T-helper 2 cell treated with Interferon-gamma antibody and Interleukin-4, amounts not matched to agents 5 μg/mL and 100 μg/mL, for 36 hours (primary cell): ENCODE results near the gene SYCP2.

Experiments
- DNase-seq: peaks from one replicate; pipeline ENCODE4 v3.0.0; 2021; ENCODE audit warnings: low spot score
- H3K27ac Mint-ChIP-seq: one replicate; pipeline ENCODE4 v1.8.0; 2021; ENCODE audit warnings: mild to moderate bottlenecking, mixed read lengths
- H3K27me3 Mint-ChIP-seq: one replicate; pipeline ENCODE4 v1.8.0; 2021; ENCODE audit warnings: low read depth, mixed read lengths
- H3K36me3 Mint-ChIP-seq: one replicate; pipeline ENCODE4 v1.8.0; 2021; ENCODE audit warnings: low read depth, mixed read lengths
- H3K4me1 Mint-ChIP-seq: one replicate; pipeline ENCODE4 v1.8.0; 2021; ENCODE audit warnings: low read depth, mixed read lengths
- H3K4me3 Mint-ChIP-seq: one replicate; pipeline ENCODE4 v1.8.0; 2022; ENCODE audit warnings: mild to moderate bottlenecking, moderate library complexity, mixed read lengths
- H3K9me3 Mint-ChIP-seq: one replicate; pipeline ENCODE4 v1.8.0; 2021; ENCODE audit warnings: mixed read lengths

SYCP2 gene

DNA sequence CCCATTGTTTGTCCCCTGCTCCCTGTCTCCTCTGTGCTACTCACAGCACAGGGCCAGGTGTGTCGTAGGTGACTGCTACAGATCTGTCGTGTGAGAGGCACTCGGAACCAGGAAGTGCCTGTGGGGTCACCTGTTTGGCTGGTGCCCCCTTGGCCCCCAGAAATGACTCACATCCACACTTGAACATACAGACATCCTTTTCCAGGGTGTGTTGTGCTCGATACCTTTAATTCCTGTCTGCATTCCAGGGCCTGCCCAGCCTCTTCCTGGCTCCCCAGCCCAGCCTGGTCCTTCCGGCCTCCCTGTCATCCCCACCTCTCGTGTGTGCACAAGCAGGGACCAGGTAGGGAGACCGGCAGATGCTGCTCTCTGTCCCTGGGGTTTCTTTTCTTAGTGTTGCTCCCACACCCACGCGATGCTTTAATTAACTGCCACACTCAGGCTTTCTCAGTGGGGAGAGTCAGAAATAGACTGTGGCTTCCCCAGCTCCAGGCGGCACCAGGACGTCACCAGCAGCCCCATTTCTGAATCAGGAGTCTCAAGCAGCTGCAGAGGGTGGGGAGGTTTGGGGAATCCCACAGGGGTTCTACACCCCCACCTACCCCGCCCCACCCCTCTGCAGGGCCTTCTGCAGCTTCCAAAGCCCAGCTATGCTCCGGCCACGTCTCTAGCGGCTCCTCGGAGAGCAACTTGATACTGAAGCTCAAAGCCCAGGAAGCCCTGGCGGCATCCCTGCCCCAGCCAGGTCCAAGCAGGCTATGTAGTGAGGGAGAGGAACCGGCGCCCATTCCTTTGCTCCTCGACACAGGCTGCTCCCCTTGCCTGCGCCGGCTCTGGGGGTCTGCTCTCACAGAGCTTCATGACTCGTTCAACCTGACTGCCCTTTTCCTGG is 102.2 kb downstream of the SYCP2 start:
- Mint-ChIP-seq H3K4me3 (no peak overlapping the region), H3K27ac (no peak overlapping the region), H3K9me3 (no peaks in the 10 kb centered on the region), H3K36me3 (no peaks in the 10 kb centered on the region), H3K27me3 (peaks cover 11% of the 10 kb centered on the region), H3K4me1 (no peaks in the 10 kb centered on the region)
- DNase-seq = no peak

DNA sequence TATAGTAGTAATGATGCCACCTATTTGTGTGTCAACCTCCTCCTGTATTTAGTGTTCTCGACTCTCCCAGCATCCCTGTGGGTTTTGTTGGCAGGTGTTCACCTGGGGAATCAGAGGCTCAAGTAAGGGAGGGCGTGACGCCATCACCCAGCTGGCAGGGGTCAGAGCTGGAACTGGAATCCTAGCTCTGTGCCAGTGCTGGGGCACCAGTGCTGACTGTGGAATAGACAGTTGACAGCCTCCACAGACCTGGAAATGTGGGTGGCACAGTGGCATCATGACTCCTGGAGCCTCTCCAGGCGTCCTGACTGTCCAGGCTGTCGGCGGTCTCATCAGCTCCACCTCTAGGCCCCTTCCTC is 102.8 kb downstream of the SYCP2 start:
- H3K36me3 Mint-ChIP-seq = no peaks in the 10 kb centered on the region
- H3K4me1 Mint-ChIP-seq = no peaks in the 10 kb centered on the region
- H3K27me3 Mint-ChIP-seq = peaks cover 4% of the 10 kb centered on the region
- DNase-seq = no peak
- H3K27ac Mint-ChIP-seq = no peak overlapping the region
- no peak overlapping the region for H3K4me3 Mint-ChIP-seq
- no peaks in the 10 kb centered on the region for H3K9me3 Mint-ChIP-seq

DNA sequence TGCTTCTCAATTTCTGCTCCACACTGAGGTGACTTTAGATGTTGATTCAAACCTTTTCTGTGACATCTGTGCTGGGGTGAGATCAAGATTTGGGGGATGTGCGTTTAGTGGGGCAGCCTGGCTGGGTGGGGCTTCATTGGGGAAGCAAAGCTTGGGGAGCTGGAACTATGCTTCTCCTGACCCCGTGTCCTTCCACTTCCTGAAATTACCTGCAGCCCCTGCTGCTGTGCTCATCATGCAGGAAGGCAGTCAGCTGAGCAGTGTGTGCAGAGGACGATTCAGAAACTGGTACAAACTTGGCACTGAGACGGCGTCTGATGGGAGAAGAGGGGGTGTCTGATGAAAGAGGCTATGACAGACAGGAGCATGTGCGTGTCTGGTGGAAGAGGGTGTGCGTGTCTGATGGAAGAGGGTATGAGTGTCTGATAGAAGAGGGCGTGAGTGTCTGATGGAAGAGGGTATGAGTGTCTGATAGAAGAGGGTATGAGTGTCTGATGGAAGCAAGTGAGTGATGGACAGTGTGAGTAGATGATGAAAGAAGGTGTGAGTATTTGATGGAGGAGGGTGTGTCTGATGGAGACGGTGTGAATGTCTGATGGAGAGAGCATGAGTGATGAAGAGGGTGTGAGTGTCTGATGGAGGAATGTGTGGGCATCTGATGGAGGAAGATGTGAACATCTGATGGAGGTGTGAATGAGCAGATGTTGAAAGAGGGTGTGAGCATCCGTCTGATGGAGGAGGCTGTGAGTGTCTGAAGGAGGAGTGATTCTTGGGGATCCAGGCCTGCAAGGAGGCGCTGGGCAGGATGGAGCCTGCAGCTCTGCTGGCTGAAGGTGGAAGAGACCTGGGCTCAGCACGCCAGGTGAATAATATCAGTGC is 103.4 kb downstream of the SYCP2 start:
- H3K36me3 Mint-ChIP-seq = no peaks in the 10 kb centered on the region
- DNase-seq = no peak

DNA sequence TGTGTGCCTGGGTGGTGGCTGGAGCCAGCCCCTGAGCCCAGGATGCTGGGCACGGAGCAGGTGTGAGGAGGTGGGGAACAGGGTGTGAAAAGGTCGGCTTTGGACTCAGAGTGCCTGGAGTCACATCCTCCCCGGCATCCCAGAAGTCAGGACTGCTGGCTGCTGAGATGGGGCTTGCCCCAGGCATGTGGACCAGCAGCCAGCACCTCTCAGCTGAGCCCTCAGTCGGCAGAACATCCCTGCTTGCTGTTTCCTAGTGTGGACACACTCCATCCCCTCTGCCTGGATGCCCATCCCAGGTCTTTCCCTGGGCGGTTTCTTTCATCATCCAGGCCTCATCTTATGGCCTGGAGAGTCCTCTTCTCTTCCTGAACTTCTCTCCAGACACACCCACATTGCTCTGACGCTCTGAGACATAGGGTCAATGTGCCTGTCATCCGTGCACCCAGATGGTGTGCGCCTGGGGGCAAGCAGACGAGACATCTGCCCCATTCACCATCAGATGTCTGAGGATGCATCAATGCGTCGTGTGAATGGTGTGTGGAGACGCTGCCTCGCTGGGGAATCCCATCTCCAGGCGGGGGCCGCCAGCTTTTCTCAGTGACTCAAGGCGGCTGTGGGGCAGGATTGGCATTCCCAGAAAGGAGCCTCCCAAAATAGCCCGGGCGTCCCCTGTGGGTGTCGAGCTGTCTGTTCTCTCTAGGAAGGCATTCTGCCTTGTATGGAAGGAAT is 104.2 kb downstream of the SYCP2 start:
- no peaks in the 10 kb centered on the region for H3K9me3 Mint-ChIP-seq
- no peak for DNase-seq

More for the DNA sequence above, 103.4 kb downstream of the SYCP2 start:
- no peaks in the 10 kb centered on the region for H3K9me3 Mint-ChIP-seq
- no peaks in the 10 kb centered on the region for H3K4me1 Mint-ChIP-seq
- no peak overlapping the region for H3K4me3 Mint-ChIP-seq
- no peak overlapping the region for H3K27ac Mint-ChIP-seq
- H3K27me3 Mint-ChIP-seq = peaks cover 2% of the 10 kb centered on the region

DNA sequence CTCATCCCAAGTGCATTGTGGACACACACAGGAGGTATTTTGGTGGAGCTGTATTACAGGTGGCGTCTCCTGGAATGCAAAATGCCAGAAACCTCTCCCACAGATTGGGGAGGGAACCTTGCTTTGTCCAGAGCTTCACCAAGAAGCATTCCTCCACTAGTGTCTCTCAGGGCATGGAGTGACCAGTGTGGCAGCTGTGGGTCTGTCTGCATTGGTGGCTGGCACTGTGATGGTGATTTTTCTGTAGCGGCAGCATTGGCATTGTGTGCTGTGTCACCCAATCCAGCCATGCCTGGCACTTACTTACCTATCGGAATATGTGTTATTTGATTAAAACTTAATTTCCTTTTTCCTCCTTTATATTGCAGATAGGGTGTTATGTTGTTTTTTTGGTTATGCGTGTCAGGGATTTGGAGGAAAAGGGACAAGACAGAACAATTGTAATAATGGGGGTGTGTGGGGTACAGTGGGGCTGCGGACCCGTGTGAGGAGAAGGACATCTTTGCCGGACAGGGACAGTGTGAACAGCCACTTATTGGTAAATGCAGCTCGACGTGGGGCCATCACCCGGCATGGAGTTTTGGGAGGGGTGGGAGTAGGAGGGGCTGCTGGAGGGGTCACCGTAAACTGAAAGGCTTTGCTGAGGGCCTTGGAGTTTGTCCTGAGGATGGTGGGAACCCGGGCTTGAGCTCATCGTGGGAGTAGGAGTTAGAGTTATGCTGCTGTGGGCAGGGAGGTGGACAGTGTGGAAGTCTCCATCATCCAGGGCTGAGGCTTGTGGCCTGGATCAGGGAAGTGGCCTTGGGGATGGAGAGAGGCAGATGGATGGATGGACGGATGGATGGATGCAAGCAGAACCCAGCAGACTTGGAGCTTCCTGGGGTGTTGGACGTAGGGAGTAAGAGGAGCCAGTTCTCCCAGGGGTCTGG is 105.0 kb downstream of the SYCP2 start:
- H3K27me3 Mint-ChIP-seq = no peaks in the 10 kb centered on the region

More for the DNA sequence above, 104.2 kb downstream of the SYCP2 start:
- no peak overlapping the region for H3K27ac Mint-ChIP-seq
- no peaks in the 10 kb centered on the region for H3K4me1 Mint-ChIP-seq
- H3K27me3 Mint-ChIP-seq = no peaks in the 10 kb centered on the region
- H3K4me3 Mint-ChIP-seq = no peak overlapping the region
- no peaks in the 10 kb centered on the region for H3K36me3 Mint-ChIP-seq

DNA sequence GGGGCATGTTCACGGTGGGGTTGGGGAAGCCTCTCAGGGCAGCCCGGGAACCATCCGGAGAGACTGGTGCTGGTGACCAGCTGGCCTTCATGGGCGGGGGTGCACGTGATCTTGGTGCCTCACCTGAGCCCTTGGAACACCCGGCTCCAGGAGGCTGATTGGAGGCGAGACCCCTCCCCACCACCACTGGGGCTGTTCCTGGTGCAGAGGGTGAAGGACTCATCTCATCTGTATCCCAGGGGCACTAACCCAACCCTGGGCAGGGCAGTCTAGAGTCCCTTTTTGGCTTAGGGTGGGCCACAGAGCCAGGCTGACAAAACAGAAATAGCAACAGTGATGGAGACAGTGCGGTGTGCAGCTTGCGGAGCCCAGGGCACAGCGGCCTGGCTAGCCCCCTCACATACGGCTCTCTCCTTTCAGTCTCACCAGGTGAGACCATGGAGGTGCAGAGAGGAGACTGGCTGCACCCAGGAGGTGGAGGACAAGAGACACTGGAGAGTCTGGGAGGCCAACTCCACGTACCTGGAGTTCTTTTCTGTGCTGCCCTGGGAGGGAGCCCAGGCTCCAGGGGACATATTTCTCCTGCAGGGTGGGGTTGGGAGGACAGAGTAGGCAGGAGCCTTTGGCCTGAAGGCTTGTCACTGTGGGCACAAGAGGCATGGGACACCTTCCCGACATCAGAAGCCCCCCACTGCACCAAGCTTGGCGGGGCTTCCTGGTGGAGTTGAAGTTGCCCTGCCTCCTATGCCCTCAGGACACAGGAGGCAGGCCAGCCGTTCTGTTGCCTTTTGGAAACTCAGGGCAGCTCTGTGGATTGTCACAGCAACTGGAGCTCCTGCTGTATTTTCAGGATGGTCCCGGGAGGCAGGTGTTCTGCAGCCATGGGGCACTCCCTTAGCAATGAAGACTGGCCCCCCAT is 106.0 kb downstream of the SYCP2 start:
- H3K27me3 Mint-ChIP-seq = no peaks in the 10 kb centered on the region
- H3K4me1 Mint-ChIP-seq = no peaks in the 10 kb centered on the region
- no peak for DNase-seq
- no peaks in the 10 kb centered on the region for H3K36me3 Mint-ChIP-seq
- no peak overlapping the region for H3K27ac Mint-ChIP-seq
- no peaks in the 10 kb centered on the region for H3K9me3 Mint-ChIP-seq
- no peak overlapping the region for H3K4me3 Mint-ChIP-seq

More for the DNA sequence above, 105.0 kb downstream of the SYCP2 start:
- no peak overlapping the region for H3K4me3 Mint-ChIP-seq
- no peak overlapping the region for H3K27ac Mint-ChIP-seq
- H3K36me3 Mint-ChIP-seq = no peaks in the 10 kb centered on the region
- no peaks in the 10 kb centered on the region for H3K9me3 Mint-ChIP-seq
- no peak for DNase-seq
- no peaks in the 10 kb centered on the region for H3K4me1 Mint-ChIP-seq

DNA sequence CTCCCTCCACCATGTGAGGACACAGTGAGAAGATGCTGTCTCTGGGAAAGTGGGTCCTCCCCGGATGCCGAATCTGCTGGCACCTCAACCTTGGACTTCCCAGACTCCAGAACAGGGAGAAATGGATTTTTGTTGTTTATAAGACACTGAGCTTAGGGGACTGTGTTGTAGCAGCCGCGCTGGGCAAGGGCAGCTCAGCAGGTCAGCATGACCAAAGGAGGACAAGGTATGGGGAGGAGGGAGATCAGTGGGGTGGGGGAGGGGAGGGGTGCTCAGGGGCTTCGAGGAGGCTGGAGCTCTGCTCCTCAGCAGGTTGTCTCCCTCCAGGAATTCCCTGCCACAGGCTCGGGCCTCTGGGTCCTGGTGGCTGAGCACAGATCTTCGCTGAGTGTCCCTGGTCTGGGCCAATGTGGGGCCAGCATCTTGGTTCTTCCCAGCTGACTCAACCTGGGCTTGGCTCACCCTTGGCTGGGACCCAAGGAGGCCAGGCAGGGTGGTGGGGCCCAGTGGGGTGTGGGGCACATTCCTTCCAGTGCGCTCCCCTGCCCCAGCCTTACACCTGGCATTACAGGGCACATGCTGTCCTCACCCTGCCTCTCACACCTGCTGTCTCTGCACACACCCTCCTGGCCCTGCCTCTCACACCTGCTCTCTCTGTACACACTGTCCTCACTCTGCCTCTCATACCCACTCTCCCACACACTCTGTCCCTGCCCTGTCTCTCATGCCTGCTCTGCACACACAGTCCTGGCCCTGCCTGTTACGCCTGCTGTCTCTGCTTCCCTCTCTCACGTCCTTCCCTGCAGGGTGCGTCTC is 107.3 kb downstream of the SYCP2 start:
- Mint-ChIP-seq H3K4me1 (no peaks in the 10 kb centered on the region), H3K27ac (no peak overlapping the region), H3K9me3 (no peaks in the 10 kb centered on the region), H3K36me3 (no peaks in the 10 kb centered on the region), H3K27me3 (no peaks in the 10 kb centered on the region), H3K4me3 (no peak overlapping the region)
- DNase-seq = no peak

DNA sequence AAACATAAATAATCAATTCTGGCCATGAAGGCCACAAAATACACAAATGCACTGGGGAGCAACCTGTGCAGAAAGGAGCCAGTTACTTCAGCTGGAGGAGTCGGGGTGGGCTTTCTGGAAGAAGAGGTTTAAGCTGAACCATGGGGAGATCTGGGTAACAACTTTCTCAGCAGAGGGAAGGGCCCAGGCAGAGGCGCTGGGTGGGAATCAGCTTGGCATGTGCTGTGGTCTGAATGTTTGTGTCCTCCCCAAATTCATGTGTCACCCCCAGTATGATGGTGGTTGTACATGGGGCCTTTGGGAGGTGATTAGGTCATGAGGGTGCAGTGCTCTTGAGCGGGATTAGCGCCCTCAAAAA is 107.9 kb downstream of the SYCP2 start:
- no peak overlapping the region for H3K27ac Mint-ChIP-seq
- H3K27me3 Mint-ChIP-seq = no peaks in the 10 kb centered on the region
- no peaks in the 10 kb centered on the region for H3K9me3 Mint-ChIP-seq
- no peak overlapping the region for H3K4me3 Mint-ChIP-seq
- DNase-seq = no peak
- no peaks in the 10 kb centered on the region for H3K36me3 Mint-ChIP-seq
- H3K4me1 Mint-ChIP-seq = no peaks in the 10 kb centered on the region

DNA sequence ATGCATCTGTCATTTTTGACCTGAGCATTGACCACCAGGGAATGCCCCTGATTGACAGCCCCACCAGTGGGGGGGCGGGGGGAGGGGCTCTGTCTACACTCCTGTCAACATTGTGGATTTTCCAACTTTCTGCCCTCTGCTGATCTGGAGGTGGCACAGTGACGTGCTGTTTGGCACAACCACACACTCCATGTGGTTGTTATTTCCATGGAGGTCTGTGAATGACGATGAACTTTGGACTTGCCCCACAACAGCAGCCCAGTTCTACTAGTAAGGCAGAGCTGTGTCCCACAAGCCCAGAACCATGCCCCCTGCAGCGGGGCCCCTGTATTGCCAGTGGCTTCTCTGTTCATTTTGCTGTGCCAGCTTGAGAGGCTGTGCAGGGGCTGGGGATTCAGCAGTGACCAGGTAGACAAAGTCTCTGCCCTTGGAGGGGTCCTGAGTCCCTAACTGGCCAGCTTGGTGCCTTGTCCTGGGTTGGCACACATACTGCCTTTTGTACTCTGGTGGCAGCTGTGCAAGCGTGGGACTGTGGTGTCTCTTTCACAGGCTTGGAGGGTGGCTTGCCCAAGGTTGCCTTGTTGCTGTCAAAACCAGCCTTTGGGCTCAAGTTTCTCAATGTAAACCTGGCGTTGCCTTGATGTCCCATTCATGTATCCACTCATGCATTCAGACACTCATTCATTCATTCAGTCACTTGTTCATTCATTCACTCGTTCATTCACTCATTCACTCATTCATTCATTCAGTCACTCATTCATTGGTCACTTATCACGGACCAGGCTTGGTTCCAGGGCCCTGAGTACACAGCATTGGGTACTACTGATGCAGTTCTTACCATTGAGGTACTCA is 108.5 kb downstream of the SYCP2 start:
- Mint-ChIP-seq H3K9me3 (no peaks in the 10 kb centered on the region), H3K27ac (no peak overlapping the region), H3K27me3 (no peaks in the 10 kb centered on the region), H3K4me3 (no peak overlapping the region), H3K4me1 (no peaks in the 10 kb centered on the region), H3K36me3 (no peaks in the 10 kb centered on the region)
- no peak for DNase-seq

DNA sequence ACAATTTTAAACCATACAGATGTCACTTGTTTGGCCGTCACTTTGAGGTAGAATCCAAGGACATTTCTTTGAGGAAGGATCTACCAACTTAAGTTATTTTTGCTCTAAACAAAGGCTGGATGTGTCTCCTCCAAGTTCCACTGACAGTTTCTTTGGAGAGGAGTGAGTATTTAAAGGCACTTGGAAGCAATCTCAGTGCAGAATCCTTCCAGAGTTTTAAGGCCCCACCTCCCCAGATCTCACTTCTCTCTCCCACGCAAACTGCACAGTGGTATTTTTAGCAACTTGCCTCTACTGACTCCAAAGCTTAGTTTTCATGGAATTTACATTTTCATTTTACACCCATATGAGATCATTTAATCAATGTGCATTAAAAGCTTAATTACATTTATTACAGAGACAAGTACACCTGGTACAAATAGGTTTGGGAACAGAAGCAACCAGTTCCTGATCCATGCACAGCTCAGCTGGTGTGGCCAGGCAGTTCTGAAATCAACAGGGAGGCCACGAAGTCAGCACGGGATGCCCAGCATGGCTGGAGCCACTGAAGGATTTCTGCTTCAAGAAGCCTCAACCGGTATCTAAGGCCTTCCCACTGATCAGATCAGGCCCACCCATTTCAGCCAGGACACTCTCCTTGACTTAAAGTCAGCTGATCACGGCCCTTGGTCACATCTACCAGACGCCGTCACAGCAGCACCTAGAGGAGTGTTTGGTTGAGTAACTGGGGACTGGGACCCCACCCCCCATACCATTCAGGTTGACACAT is 109.8 kb downstream of the SYCP2 start:
- H3K9me3 Mint-ChIP-seq = no peaks in the 10 kb centered on the region
- no peaks in the 10 kb centered on the region for H3K4me1 Mint-ChIP-seq
- no peak overlapping the region for H3K4me3 Mint-ChIP-seq

DNA sequence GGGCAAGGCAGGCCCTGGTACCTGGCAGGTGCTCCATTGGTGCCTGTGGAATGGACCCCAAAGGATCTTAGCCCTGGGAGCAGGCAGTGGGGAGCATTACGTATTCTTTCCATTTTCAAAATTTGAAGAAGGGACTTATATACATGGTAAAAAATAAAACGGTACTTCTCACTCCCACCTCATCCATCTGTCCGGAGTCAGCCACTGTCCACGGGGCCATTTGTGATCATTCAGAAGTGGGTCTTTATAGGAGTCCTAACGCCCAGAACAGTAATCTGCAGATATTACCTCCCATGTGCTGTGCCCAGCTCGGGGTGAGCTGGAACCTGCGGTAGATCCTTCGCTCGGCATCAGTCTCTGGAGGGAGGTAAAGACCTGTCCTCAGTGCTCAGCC is 110.4 kb downstream of the SYCP2 start:
- no peaks in the 10 kb centered on the region for H3K9me3 Mint-ChIP-seq
- no peaks in the 10 kb centered on the region for H3K36me3 Mint-ChIP-seq
- no peaks in the 10 kb centered on the region for H3K27me3 Mint-ChIP-seq
- H3K4me3 Mint-ChIP-seq = no peak overlapping the region
- no peak for DNase-seq
- H3K27ac Mint-ChIP-seq = no peak overlapping the region
- H3K4me1 Mint-ChIP-seq = no peaks in the 10 kb centered on the region

More for the DNA sequence above, 109.8 kb downstream of the SYCP2 start:
- Mint-ChIP-seq H3K27ac (no peak overlapping the region), H3K36me3 (no peaks in the 10 kb centered on the region), H3K27me3 (no peaks in the 10 kb centered on the region)
- no peak for DNase-seq
